B cell (primary cell): Measurements from ENCODE around the gene SEC16A.

Source experiments
- EZH2 ChIP-seq: IDR thresholded peaks from 2 replicates; pipeline ENCODE4 v1.6.1; 2012; ENCODE audit warnings: borderline replicate concordance, low read depth, mild to moderate bottlenecking, moderate library complexity, low read length; ENCODE audit not compliant: insufficient read depth, poor library complexity, severe bottlenecking
- TF ChIP-seq, protein P1 (sequence below): fragments of 200-600 bp; IDR thresholded peaks from one replicate; pipeline ENCODE4 v1.8.0; 2022; ENCODE audit warnings: antibody characterized with exemption, mild to moderate bottlenecking

DNA sequence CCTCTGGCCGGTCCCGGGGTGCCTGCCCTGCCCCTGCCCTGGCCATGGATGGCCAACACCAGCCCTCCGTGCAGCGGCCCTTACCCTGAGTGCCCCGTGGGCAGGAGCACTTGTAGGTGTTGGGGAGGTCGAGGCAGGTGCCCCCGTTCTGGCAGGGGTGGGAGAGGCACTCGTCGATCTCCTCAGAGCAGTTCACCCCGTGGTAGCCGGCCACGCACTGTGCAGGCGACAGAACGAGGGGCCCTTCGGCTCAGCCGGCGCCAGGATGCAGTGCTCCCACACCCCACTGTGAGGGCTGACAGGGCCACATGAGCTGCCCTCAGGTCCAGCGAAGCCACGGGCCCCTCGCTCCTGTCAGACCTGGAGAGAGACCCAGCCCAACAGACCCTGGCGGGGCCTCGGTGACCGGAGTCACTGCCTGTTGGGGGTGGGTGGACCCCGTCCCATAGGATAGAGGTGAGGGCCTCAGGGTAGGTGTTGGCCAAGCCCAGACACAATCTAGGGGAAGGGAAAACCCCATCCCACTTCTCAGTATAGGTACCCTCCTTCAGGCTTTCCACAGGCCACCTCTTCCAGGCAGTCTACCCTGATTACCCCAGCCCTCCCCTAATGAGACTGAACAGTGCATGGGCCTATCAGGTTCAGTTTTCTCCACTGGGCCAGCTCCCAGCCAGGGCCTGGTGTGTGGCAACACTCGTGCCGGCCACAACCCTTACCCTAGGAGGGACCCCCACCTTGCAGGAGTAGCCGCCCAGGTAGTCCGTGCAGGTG, 24.6 kb upstream of the SEC16A start:
- TF ChIP-seq, protein P1, sequence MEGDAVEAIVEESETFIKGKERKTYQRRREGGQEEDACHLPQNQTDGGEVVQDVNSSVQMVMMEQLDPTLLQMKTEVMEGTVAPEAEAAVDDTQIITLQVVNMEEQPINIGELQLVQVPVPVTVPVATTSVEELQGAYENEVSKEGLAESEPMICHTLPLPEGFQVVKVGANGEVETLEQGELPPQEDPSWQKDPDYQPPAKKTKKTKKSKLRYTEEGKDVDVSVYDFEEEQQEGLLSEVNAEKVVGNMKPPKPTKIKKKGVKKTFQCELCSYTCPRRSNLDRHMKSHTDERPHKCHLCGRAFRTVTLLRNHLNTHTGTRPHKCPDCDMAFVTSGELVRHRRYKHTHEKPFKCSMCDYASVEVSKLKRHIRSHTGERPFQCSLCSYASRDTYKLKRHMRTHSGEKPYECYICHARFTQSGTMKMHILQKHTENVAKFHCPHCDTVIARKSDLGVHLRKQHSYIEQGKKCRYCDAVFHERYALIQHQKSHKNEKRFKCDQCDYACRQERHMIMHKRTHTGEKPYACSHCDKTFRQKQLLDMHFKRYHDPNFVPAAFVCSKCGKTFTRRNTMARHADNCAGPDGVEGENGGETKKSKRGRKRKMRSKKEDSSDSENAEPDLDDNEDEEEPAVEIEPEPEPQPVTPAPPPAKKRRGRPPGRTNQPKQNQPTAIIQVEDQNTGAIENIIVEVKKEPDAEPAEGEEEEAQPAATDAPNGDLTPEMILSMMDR = no peak
- TF ChIP-seq EZH2 = no peak
